ENCODE results near the gene MGAT3. TPM values are rescaled to one million over a fixed set of nuclear protein-coding genes. Genes with fewer than 3 reads are reported as not detected.
A peak's percentile ranks its signal among the peaks of the same experiment; 100 is the strongest.

Gene MGAT3
- total RNA-seq, 1 donor from 2014 or later = 43.6 TPM

DNA sequence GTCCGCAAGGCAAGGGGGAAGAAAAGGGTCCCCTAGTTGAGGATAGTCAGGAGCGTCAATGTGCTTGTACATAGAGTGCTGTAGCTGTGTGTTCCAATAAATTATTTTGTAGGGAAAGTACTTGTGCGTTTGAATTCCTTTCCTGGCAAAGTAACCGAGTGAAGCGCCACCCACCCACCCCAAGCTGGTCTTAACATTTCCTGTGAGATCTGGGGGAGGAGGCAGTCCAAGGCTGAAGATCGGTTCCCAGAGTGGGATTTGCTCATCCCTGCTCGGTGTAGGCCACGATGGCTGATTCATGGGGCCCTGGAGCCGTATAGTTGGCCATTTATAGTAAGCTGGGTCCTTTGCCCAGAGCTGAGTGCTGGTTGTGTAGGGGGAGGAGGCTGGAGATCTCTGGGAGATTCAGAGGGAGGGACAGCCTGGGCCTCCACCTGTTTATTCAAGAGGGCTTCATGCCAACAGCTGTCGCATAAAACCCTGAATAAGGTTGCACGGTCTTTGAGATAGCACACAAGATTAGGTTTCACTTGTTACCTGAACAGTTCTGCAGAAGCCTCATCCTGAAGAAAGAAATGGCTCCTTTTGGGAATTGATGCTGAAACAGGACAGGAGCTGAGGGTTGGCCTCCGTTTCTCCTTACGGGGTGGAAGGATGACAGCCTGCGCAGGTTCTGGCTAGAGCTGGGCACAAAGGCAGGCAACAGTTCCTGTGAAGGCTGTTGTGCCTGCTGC, 65.9 kb downstream of the MGAT3 start:
- Mint-ChIP-seq H3K4me1 (peaks cover 53% of the 10 kb centered on the region), H3K27ac (peak overlapping the region; percentile 100)

DNA sequence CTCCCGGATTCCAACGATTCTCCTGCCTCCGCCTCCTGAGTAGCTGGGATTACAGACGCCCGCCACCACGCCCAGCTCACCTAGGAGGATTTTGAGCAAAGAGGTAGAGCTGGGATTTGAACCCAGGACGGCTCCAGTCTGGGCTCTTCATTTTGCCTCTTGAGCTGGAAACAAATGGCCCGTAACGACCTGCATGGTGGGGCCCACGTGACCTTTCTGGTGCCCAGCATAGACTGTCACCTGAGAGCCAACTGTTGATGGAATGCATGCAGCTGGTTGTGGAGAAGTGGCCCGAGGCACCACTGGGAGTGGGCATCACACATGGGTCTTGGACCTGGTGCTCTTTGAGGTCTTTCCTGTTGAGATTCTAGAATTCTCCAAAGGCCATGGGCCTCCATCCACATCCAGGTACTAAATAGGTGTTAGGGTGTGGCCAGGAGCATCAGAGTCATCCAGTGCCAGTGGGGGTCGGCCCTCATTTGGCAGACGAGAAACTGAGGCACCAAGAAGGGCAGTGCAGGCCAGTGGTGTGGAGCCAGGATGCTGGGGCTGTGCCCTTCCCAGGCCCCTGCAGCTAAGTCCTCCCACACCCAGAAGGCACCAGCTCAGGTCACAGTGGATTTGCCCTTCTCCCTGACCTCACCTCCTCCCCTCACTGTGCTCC, 67.4 kb downstream of the MGAT3 start:
- Mint-ChIP-seq H3K36me3 (peaks cover 30% of the 10 kb centered on the region), H3K9me3 (no peaks in the 10 kb centered on the region), H3K27ac (peak overlapping the region; percentile 92), H3K4me1 (peaks cover 56% of the 10 kb centered on the region), H3K27me3 (ENCODE audit: low read depth) (peaks cover 2% of the 10 kb centered on the region), H3K4me3 (peak overlapping the region; percentile 56)
- no peak for DNase-seq (ENCODE audit: low spot score in 2 of 2, unreplicated experiment in 2 of 2)
- TF ChIP-seq, protein P1, sequence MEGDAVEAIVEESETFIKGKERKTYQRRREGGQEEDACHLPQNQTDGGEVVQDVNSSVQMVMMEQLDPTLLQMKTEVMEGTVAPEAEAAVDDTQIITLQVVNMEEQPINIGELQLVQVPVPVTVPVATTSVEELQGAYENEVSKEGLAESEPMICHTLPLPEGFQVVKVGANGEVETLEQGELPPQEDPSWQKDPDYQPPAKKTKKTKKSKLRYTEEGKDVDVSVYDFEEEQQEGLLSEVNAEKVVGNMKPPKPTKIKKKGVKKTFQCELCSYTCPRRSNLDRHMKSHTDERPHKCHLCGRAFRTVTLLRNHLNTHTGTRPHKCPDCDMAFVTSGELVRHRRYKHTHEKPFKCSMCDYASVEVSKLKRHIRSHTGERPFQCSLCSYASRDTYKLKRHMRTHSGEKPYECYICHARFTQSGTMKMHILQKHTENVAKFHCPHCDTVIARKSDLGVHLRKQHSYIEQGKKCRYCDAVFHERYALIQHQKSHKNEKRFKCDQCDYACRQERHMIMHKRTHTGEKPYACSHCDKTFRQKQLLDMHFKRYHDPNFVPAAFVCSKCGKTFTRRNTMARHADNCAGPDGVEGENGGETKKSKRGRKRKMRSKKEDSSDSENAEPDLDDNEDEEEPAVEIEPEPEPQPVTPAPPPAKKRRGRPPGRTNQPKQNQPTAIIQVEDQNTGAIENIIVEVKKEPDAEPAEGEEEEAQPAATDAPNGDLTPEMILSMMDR (IDR thresholded peaks at IDR 0.05; ENCODE audit: unreplicated experiment) = no peak

More for the DNA sequence above, 65.9 kb downstream of the MGAT3 start:
- DNase-seq (ENCODE audit: low spot score in 2 of 2, unreplicated experiment in 2 of 2) = no peak
- Mint-ChIP-seq H3K27me3 (ENCODE audit: low read depth) (peaks cover 2% of the 10 kb centered on the region), H3K4me3 (peak overlapping the region; percentile 97), H3K36me3 (peaks cover 30% of the 10 kb centered on the region), H3K9me3 (no peaks in the 10 kb centered on the region)
- TF ChIP-seq, protein P1 (IDR thresholded peaks at IDR 0.05; ENCODE audit: unreplicated experiment) = no peak

DNA sequence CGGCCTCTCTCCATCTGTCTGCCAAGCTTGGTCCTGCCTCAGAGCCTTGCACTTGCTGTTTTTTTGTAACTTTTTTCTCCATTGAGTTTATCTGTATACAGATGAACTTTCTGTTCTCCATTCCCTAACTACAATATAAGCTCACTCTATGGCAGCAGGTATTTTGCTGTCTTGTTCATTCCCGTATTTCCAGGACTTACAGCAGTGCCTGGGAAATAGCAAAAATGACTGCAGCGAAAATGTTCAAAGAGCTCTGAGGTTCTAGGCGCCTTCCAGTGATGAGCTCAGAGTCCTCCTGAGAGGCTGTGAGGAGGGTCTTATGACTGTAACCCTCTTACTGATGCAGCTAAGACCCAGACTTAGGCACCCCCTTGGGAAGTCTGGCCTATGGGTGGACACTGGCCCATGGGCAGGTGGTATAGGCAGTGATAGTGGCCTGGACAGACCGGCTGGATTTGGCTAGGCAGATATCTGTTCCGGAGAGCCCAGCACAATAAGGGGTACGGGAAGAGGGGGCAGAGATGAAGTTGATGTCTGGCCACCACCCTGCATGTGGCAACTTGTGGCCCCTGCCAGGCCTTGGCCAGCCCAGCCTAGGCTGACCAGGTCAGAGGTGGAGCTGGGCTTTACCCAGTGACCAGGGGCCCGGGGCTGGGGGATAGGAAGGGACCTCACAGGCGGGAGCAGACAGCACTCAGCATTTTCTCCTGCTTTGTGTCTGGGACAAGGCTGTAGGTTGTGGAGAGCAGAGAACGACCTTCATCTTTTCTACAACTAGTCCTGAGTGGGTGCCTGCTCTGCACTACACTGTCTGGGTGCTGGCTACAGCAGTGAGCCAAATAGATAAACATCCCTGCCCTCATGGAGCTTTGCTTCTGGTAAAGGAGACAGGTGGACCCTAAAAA, 68.2 kb downstream of the MGAT3 start:
- H3K4me1 Mint-ChIP-seq = peaks cover 62% of the 10 kb centered on the region
- TF ChIP-seq, protein P1 (IDR thresholded peaks at IDR 0.05; ENCODE audit: unreplicated experiment) = no peak

DNA sequence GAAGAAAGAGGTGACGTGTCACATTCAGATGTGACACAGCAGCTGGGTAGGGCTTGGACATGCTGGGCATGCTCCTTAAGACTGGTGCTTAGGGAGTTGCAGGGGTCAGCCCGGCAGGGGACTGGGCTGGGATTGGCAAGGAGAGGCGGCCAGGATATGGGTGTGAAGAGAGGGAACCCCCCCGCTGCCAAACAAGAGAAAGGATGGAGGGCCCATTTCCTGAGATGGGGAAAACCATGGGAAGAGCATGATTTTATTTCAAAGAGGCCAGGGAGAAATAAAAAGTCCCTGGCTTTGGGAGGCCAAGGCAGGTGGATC, 68.8 kb downstream of the MGAT3 start:
- H3K27ac Mint-ChIP-seq = peak overlapping the region; percentile 92
- H3K27me3 Mint-ChIP-seq (ENCODE audit: low read depth) = no peaks in the 10 kb centered on the region
- H3K4me3 Mint-ChIP-seq = no peak overlapping the region
- TF ChIP-seq, protein P1 (IDR thresholded peaks at IDR 0.05; ENCODE audit: unreplicated experiment) = no peak
- no peaks in the 10 kb centered on the region for H3K9me3 Mint-ChIP-seq
- H3K36me3 Mint-ChIP-seq = peaks cover 33% of the 10 kb centered on the region
- peaks cover 65% of the 10 kb centered on the region for H3K4me1 Mint-ChIP-seq
- no peak for DNase-seq (ENCODE audit: low spot score in 2 of 2, unreplicated experiment in 2 of 2)

More for the DNA sequence above, 68.2 kb downstream of the MGAT3 start:
- Mint-ChIP-seq H3K9me3 (no peaks in the 10 kb centered on the region), H3K27me3 (ENCODE audit: low read depth) (peaks cover 2% of the 10 kb centered on the region), H3K4me3 (peak overlapping the region; percentile 56), H3K36me3 (peaks cover 32% of the 10 kb centered on the region), H3K27ac (peak overlapping the region; percentile 92)
- no peak for DNase-seq (ENCODE audit: low spot score in 2 of 2, unreplicated experiment in 2 of 2)

DNA sequence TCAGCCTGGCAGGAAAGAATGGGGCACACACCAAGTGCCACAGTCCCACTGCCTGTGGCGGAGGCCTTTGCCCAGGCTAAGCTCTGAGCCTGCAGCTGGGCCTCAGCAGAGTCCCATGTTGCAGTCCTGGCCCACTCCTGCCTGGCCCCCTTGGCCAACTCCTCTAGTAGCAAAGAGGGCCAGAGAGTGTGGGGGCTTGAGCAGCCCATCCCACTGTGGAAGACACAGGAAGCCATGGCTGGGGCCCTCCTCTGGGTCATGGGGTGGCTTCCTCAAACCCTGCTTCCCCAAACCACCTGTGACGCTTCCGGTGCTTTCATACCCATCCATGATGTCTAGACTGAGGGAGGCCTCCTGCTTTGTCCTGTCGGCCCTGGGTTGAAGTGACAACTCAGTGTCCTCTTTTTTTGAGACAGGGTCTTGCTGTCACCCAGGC, 69.9 kb downstream of the MGAT3 start:
- Mint-ChIP-seq H3K4me3 (no peak overlapping the region), H3K9me3 (no peaks in the 10 kb centered on the region), H3K4me1 (peaks cover 72% of the 10 kb centered on the region), H3K36me3 (peaks cover 28% of the 10 kb centered on the region), H3K27ac (peak overlapping the region; percentile 59), H3K27me3 (ENCODE audit: low read depth) (no peaks in the 10 kb centered on the region)
- TF ChIP-seq, protein P1 (IDR thresholded peaks at IDR 0.05; ENCODE audit: unreplicated experiment) = no peak
- no peak for DNase-seq (ENCODE audit: low spot score in 2 of 2, unreplicated experiment in 2 of 2)
